Calu3 (cell line): ENCODE data around the gene ADAMTSL3. TPM values are rescaled to one million over a fixed set of nuclear protein-coding genes. Genes with fewer than 3 reads are reported as not detected.

Experiments used
- BruUV-seq: library from RNA; stranded (reverse); fragments of 400-500 nt; replicated peaks from 2 replicates; lab custom pipeline; 2021; lab: Mats Ljungman, UMichigan
- CTCF ChIA-PET: fragments of 300-600 bp; sonication (Branson Sonifier 250); formaldehyde crosslinking; loops from one replicate; lab custom pipeline; 2022; ENCODE audit warnings: antibody characterized with exemption; lab: Charles Lee
- DNase-seq: peaks from one replicate; pipeline ENCODE4 v3.0.0; 2022
- H3K27ac Mint-ChIP-seq: one replicate; pipeline ENCODE4 v1.8.0; 2022; ENCODE audit warnings: mixed read lengths; ENCODE audit not compliant: unreplicated experiment
- H3K27me3 Mint-ChIP-seq: one replicate; pipeline ENCODE4 v1.8.0; 2022; ENCODE audit warnings: mixed read lengths; ENCODE audit not compliant: unreplicated experiment
- H3K36me3 Mint-ChIP-seq: one replicate; pipeline ENCODE4 v1.8.0; 2022; ENCODE audit warnings: mild to moderate bottlenecking, moderate library complexity, mixed read lengths; ENCODE audit not compliant: insufficient read depth, unreplicated experiment
- H3K4me1 Mint-ChIP-seq: one replicate; pipeline ENCODE4 v1.8.0; 2022; ENCODE audit warnings: mild to moderate bottlenecking, low read depth, mixed read lengths; ENCODE audit not compliant: unreplicated experiment
- H3K4me3 Mint-ChIP-seq: one replicate; pipeline ENCODE4 v1.8.0; 2022; ENCODE audit warnings: mild to moderate bottlenecking, low read depth, moderate library complexity, mixed read lengths; ENCODE audit not compliant: unreplicated experiment
- H3K9me3 Mint-ChIP-seq: one replicate; pipeline ENCODE4 v1.8.0; 2022; ENCODE audit warnings: low read depth, mixed read lengths; ENCODE audit not compliant: unreplicated experiment
- intact Hi-C: fragments of 100-400 bp; cut with micrococcal nuclease; formaldehyde crosslinking; loops from one replicate; pipeline ENCODE4 v1.10.0; 2022; ENCODE audit not compliant: unreplicated experiment
- total RNA-seq: library from RNA; stranded (reverse); gene quantifications from 2 replicates; pipeline ENCODE4 v1.2.3, GENCODE V29; 2022
- TF ChIP-seq, protein P1 (sequence below): fragments of 200-600 bp; IDR thresholded peaks from one replicate; pipeline ENCODE4 v1.8.0; 2022; ENCODE audit warnings: antibody characterized with exemption; ENCODE audit not compliant: unreplicated experiment

Gene ADAMTSL3
- total RNA-seq, 1 experiment from 2014 or later = 2.4 TPM

DNA sequence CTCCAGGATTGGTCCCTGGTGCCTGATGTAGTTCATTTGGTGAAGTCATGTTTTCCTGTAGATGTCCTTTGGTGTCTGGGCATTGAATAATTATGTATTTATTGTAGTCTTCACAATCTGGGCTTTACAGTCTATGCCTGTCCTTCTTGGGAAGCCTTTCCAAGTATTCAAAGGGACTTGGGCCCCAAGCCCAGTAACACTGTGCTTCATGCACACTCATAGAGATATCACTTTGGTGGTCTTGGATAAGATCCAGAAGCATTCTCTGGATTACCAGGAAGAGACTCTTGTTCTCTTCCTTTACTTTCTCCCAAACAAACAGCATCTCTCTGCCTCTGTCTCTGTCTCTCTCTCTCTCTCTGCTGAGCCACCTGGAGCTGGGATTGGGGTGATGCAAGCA is 300.6 kb downstream of the ADAMTSL3 start:
- BruUV-seq = no TSS peak
- CTCF ChIA-PET = no interaction called here
- TF ChIP-seq, protein P1, sequence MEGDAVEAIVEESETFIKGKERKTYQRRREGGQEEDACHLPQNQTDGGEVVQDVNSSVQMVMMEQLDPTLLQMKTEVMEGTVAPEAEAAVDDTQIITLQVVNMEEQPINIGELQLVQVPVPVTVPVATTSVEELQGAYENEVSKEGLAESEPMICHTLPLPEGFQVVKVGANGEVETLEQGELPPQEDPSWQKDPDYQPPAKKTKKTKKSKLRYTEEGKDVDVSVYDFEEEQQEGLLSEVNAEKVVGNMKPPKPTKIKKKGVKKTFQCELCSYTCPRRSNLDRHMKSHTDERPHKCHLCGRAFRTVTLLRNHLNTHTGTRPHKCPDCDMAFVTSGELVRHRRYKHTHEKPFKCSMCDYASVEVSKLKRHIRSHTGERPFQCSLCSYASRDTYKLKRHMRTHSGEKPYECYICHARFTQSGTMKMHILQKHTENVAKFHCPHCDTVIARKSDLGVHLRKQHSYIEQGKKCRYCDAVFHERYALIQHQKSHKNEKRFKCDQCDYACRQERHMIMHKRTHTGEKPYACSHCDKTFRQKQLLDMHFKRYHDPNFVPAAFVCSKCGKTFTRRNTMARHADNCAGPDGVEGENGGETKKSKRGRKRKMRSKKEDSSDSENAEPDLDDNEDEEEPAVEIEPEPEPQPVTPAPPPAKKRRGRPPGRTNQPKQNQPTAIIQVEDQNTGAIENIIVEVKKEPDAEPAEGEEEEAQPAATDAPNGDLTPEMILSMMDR = no peak
- Mint-ChIP-seq H3K36me3 (no peaks in the 10 kb centered on the region), H3K4me3 (no peak overlapping the region), H3K9me3 (peaks cover 2% of the 10 kb centered on the region), H3K27ac (no peak overlapping the region), H3K4me1 (no peaks in the 10 kb centered on the region), H3K27me3 (no peaks in the 10 kb centered on the region)
- intact Hi-C loops = no loop called here
- no peak for DNase-seq

DNA sequence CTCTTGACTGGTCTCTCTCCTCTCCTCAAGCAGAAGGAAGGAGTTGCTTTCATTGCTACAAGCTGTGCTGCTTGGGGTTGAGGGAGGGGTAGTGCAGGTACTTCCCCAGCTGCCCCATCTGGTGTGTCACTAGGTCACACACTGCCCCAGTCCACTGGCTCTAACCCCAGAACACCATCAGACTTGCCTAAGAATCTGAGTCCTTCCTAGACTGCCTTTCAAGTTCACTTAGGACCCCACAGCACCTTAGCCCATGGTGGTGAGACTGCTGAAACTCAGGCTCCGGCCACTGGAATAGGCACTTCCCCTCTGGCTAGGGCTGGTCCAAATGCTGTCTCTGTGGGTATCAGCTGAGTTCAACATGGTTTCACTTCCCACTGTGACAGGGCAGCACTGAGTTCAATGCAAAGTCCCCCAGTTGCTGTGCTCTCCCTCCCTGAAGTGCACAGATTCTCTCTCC is 301.9 kb downstream of the ADAMTSL3 start:
- Mint-ChIP-seq H3K27me3 (no peaks in the 10 kb centered on the region), H3K27ac (no peak overlapping the region), H3K36me3 (no peaks in the 10 kb centered on the region), H3K4me1 (no peaks in the 10 kb centered on the region), H3K4me3 (no peak overlapping the region), H3K9me3 (peaks cover 2% of the 10 kb centered on the region)
- DNase-seq = no peak
- intact Hi-C loops = no loop called here
- TF ChIP-seq, protein P1 = no peak
- BruUV-seq = no TSS peak
- CTCF ChIA-PET = no interaction called here

DNA sequence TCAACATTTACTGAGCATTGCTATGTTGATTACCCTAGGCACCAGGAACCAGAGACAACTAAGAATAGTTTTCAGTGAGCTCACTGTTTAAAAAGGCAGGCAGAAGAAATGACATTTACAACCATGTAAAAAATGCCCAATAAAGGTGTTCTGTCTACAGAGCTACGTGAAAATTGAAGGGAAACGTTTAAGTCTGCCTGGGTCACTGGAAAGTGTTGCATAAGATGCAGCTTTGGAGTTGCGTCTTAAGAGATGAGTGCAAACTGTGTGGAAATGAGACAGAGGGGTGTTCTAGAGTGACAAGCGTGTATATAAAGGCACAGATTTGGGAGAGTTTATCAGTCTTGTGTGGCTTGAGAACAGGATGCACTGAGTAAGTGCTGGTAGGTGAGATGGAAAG is 303.0 kb downstream of the ADAMTSL3 start:
- intact Hi-C loops = no loop called here
- H3K9me3 Mint-ChIP-seq = peaks cover 2% of the 10 kb centered on the region
- H3K27ac Mint-ChIP-seq = no peak overlapping the region
- H3K4me1 Mint-ChIP-seq = no peaks in the 10 kb centered on the region
- CTCF ChIA-PET = interaction anchor here (1.5 kb wide), 1 partner anchor 25 kb away, joined by 3 read pairs; no protein-coding TSS in a partner anchor
- TF ChIP-seq, protein P1 = no peak
- no peak for DNase-seq
- BruUV-seq = no TSS peak
- no peaks in the 10 kb centered on the region for H3K27me3 Mint-ChIP-seq
- no peaks in the 10 kb centered on the region for H3K36me3 Mint-ChIP-seq
- H3K4me3 Mint-ChIP-seq = no peak overlapping the region

DNA sequence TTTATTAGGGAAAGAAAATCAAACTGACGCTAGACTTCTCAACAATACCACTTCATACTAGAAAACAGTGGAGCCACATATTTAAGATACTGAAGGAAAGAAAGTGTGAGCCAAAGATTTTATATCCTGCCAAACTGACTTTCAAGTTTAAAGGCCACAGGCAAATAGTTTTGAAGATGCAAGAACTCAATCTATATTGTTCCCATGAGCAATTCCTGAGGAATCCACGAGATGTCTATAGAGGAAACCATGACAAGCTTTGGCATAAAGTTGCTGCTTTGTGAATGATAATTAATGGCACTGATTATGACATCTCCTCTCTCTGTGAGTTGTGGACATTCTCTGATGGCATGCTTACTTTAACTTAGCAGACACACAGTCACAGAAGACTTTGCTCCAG is 305.6 kb downstream of the ADAMTSL3 start:
- H3K4me1 Mint-ChIP-seq = no peaks in the 10 kb centered on the region
- TF ChIP-seq, protein P1 = no peak
- H3K4me3 Mint-ChIP-seq = no peak overlapping the region

More for the DNA sequence above, 305.6 kb downstream of the ADAMTSL3 start:
- Mint-ChIP-seq H3K36me3 (no peaks in the 10 kb centered on the region), H3K27me3 (peaks cover 9% of the 10 kb centered on the region), H3K27ac (no peak overlapping the region), H3K9me3 (peaks cover 6% of the 10 kb centered on the region)
- intact Hi-C loops = no loop called here
- CTCF ChIA-PET = no interaction called here
- DNase-seq = no peak
- BruUV-seq = no TSS peak
